GM10266 (cell line): ENCODE data around the gene CREB3L2.

Experiments
- DNase-seq: peaks from one replicate; pipeline ENCODE4 v3.0.0; 2012; ENCODE audit errors: extremely low spot score
- CTCF ChIP-seq: IDR thresholded peaks from 2 replicates; pipeline ENCODE4 v1.5.1; 2012; ENCODE audit warnings: mild to moderate bottlenecking, low read depth; ENCODE audit not compliant: control insufficient read depth, insufficient read depth; ENCODE audit errors: missing control alignments

The CREB3L2 gene

GRCh38 chr7:137950967-137951366 lies 50.9 kb downstream of the CREB3L2 start:
- TF ChIP-seq CTCF, result no peak
- DNase-seq, result no peak

DNA sequence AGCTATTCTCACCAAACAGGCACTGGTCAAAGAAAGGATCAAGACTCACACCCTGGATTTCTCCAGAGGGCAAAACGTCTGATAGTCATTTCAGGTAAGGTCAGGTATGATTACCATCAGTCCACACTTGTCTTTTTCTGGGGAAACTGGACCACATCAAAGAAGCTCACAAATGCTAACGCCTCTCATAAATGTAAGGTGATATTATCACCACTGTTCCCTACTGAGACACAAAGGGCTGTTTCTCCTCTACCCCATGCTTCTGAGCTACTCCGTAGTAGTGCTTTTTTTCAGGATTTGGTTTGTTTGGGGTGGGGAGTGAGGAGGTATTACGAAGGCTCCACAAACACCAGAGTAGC lies 51.6 kb downstream of the CREB3L2 start:
- DNase-seq, result no peak
- TF ChIP-seq CTCF, result no peak

GRCh38 chr7:137949416-137950262 lies 52.2 kb downstream of the CREB3L2 start:
- no peak for TF ChIP-seq CTCF
- no peak for DNase-seq

GRCh38 chr7:137948845-137949330 lies 53.0 kb downstream of the CREB3L2 start:
- DNase-seq, result no peak
- no peak for TF ChIP-seq CTCF

- no peak for DNase-seq
- no peak for TF ChIP-seq CTCF
Measured at GRCh38 chr7:137948083-137948844, 53.6 kb downstream of the CREB3L2 start.

- DNase-seq, result no peak
- TF ChIP-seq CTCF, result no peak
Measured at GRCh38 chr7:137947046-137947445, 54.8 kb downstream of the CREB3L2 start.

GRCh38 chr7:137946011-137946410 lies 55.9 kb downstream of the CREB3L2 start:
- DNase-seq, result no peak
- TF ChIP-seq CTCF, result no peak
